ENCODE data around the gene IGF2. TPM values are rescaled to one million over a fixed set of nuclear protein-coding genes. Genes with fewer than 3 reads are reported as not detected.

IGF2 gene
- total RNA-seq, 1 donor from 2014 or later: 21.5 TPM

GRCh38 chr11:2151500-2152257 is 12.5 kb upstream of the IGF2 start:
- Mint-ChIP-seq H3K4me3 (ENCODE audit: unreplicated experiment) (no peak overlapping the region), H3K36me3 (ENCODE audit: unreplicated experiment) (no peaks in the 10 kb centered on the region), H3K4me1 (ENCODE audit: low read depth, unreplicated experiment) (peaks cover 6% of the 10 kb centered on the region), H3K27me3 (ENCODE audit: unreplicated experiment) (peaks cover 9% of the 10 kb centered on the region), H3K27ac (ENCODE audit: unreplicated experiment) (no peak overlapping the region), H3K9me3 (ENCODE audit: unreplicated experiment) (no peaks in the 10 kb centered on the region)
- DNase-seq: peak; percentile 87
- TF ChIP-seq CTCF (IDR thresholded peaks at IDR 0.05; ENCODE audit: partially characterized antibody, unreplicated experiment): peak; percentile 88

DNA sequence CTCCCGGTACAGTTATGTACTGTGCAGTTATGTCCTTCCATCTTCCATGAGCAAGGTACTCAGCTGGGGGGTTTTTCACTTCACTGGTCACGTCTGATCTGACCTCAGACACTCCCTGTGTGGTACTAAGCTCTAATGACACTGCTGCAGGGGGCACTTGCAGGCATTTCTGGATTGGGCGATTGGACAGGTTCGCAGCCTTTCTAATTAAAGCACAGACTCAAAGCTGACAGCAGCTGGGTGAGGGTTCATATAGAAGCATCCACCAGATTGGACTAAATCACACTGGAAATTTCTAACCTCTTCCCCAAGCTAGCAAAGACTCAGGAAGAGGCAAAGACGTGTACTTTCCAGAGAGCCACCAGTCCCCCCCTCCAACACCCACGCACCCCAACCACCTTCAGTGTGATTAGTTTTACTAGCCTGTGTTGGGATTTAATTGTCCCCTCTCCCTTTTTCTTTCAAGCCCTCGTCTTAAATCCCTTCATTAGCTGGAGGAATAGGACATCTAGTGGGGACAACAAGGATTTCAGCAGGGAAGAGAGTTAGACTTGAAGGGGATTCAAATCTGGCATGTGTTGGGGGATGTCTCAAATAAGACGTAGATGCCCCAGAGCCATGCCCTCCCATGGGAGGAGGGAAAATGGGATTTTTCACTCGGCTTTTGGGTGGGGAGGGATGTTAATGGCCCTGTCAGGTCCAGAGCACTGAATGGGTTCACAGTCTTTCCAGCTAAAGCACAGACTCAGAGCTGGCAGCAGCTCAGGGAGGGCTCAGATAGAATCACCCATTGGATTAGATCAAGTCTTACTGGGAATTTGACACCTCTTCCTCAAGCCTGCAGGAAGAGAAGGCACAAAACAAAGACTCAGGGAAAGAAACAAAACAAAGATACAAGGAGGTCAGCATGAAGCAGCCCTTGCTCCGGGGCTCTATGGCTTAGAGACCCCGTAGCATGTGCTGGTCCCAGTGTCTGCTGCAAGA is 11.0 kb upstream of the IGF2 start:
- Mint-ChIP-seq H3K4me1 (ENCODE audit: low read depth, unreplicated experiment) (peaks cover 6% of the 10 kb centered on the region), H3K36me3 (ENCODE audit: unreplicated experiment) (no peaks in the 10 kb centered on the region), H3K27ac (ENCODE audit: unreplicated experiment) (no peak overlapping the region), H3K9me3 (ENCODE audit: unreplicated experiment) (no peaks in the 10 kb centered on the region), H3K27me3 (ENCODE audit: unreplicated experiment) (peaks cover 13% of the 10 kb centered on the region), H3K4me3 (ENCODE audit: unreplicated experiment) (peak overlapping the region; percentile 31)
- TF ChIP-seq CTCF (IDR thresholded peaks at IDR 0.05; ENCODE audit: partially characterized antibody, unreplicated experiment): peak; percentile 73
- DNase-seq: no peak

DNA sequence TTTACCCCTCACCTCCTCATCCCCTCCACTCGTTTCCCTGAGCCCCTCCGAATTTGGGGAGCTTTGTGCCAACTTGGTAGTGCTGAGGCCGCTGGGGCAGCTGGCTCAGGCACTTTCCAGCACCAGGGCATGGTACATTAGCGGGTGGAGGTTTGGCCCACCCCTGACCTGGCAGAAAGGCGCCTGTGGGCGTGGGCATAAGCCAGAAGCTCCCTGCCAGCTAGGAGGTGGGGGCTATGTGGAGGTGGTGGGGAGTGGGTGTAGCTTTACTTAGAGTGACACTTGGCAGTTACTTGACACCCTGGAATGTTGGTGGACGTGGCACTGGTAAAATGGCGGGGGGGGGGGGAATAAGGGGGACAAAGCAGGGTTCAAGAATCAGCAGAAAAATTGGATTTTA is 10.3 kb upstream of the IGF2 start:
- Mint-ChIP-seq H3K27me3 (ENCODE audit: unreplicated experiment) (peaks cover 13% of the 10 kb centered on the region), H3K4me1 (ENCODE audit: low read depth, unreplicated experiment) (peaks cover 6% of the 10 kb centered on the region), H3K36me3 (ENCODE audit: unreplicated experiment) (no peaks in the 10 kb centered on the region), H3K4me3 (ENCODE audit: unreplicated experiment) (no peak overlapping the region), H3K27ac (ENCODE audit: unreplicated experiment) (no peak overlapping the region), H3K9me3 (ENCODE audit: unreplicated experiment) (no peaks in the 10 kb centered on the region)
- DNase-seq: no peak
- TF ChIP-seq CTCF (IDR thresholded peaks at IDR 0.05; ENCODE audit: partially characterized antibody, unreplicated experiment): no peak

DNA sequence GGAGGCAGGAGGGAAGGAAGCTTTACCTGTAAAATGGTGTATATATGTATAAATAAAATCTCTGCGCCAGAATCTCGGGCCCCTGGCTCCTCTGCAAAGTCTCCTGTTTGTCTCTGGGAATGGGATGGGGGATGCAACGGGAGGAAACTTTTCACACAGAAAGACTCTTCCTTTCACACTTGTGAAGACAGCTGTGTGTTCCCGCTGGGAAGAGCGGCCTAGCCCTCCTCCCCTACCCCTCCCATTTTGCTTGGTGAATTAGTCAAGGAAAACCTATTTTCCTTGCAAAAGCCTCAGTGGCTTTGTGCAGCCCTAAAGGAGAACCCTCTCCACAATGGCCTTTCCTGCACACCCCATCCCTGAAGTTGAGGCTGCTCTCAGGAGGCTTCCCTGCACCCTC is 9.4 kb upstream of the IGF2 start:
- Mint-ChIP-seq H3K27me3 (ENCODE audit: unreplicated experiment) (peaks cover 14% of the 10 kb centered on the region), H3K9me3 (ENCODE audit: unreplicated experiment) (no peaks in the 10 kb centered on the region), H3K27ac (ENCODE audit: unreplicated experiment) (no peak overlapping the region), H3K36me3 (ENCODE audit: unreplicated experiment) (no peaks in the 10 kb centered on the region), H3K4me3 (ENCODE audit: unreplicated experiment) (no peak overlapping the region), H3K4me1 (ENCODE audit: low read depth, unreplicated experiment) (peaks cover 6% of the 10 kb centered on the region)
- no peak for DNase-seq
- no peak for TF ChIP-seq CTCF (IDR thresholded peaks at IDR 0.05; ENCODE audit: partially characterized antibody, unreplicated experiment)
